ENCODE data around the gene MEOX2.

Gene MEOX2

DNA sequence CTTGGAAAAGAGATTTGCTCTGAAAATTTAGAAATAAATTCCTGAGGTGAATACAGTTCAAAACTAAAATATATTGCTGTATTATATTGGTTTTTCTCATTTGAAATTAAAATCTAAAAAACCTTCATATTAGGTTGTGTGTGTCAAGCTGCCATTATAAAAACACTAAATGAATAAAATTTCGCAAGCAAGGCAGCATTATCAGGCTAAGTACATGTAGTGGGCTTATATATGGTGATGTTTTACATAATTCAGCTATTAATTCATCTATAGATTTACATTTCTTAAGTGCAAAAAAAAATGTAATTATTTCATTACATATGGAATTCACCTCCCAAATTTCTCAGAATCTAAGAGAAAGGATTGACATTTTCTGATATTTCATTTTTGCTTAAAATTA is 5.3 kb downstream of the MEOX2 start:
- DNase-seq (ENCODE audit: low spot score) = no peak

GRCh38 chr7:15680446-15680845 is 6.0 kb downstream of the MEOX2 start:
- DNase-seq (ENCODE audit: low spot score) = no peak

DNA sequence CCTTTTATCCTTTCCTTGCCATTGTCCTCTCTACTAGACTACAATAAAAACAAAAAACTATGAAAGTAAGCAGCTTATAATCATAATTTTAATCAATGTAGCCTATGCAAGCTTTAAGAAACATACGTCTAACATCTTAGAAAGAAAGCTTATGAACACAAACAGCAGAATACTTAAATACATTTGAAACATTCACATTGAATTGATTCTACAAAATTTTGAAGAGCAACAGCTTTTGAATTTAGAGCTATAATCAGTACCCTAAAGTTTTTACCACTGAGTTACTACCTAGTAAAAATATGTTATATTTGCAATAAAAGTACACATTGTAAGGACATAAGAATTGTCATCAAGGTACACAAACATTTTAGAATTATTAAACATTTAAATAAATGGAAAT is 7.2 kb downstream of the MEOX2 start:
- DNase-seq (ENCODE audit: low spot score) = no peak

- no peak for DNase-seq (ENCODE audit: low spot score)
Observed at GRCh38 chr7:15678653-15679052, 7.8 kb downstream of the MEOX2 start.

DNA sequence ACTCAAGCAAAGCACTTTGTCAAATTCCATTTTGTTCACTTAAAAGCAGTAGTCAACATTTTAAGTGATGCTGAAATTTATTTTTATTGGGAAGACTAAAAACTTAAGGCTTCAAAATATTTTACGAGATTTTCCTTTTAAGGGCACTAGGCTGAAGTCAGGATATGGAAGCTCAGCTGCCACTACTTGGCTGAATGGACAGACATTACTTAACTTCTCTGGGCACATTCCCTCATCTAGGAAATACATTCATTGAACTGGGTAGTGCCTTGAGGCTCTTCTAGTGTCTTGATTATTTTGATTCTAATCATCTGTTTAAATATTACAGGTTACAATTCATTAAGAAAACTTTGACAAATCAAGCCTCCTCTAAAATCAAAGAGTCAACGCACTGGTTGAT is 11.1 kb downstream of the MEOX2 start:
- no peak for DNase-seq (ENCODE audit: low spot score)

DNA sequence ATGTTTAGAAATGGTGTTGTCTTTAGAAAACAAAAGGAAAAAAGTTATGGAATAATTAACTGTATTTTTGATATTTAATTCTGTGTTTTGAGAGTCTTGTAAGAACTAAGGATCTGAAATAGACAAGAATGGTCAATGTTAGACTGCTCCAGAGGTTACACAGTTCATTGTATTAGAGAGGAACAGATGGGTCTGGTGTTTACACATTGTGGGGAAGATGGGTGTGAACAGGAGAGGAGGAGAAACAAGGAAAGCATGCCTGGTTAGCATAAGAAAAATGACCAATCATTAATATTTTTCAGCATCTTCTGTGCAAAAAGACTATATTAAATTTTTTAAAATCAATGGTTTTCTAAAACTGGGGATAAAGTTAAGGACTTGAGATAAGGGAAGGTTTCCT is 11.9 kb downstream of the MEOX2 start:
- no peak for DNase-seq (ENCODE audit: low spot score)

GRCh38 chr7:15669443-15670090 is 16.9 kb downstream of the MEOX2 start:
- DNase-seq (ENCODE audit: low spot score) = no peak

DNA sequence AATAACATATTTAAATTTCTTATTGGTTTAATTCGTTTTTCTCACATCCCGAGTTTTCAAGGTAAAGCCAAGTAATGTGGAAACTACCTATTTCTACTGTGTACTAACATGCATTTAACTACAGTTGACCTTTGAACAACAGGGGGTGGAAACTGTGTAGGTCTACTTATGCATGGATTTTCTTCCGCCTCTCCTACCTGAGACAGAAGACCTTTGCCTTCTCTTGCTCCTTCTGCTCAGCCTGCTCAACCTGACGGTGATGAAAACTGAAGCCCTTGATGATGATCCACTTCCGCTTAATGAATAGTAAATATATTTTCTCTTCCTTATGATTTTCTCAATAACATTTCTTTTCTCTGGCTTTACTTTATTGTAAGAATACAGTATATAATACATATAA is 18.5 kb downstream of the MEOX2 start:
- no peak for DNase-seq (ENCODE audit: low spot score)

- no peak for DNase-seq (ENCODE audit: low spot score)
Observed at GRCh38 chr7:15662451-15662850, 24.0 kb downstream of the MEOX2 start.

DNA sequence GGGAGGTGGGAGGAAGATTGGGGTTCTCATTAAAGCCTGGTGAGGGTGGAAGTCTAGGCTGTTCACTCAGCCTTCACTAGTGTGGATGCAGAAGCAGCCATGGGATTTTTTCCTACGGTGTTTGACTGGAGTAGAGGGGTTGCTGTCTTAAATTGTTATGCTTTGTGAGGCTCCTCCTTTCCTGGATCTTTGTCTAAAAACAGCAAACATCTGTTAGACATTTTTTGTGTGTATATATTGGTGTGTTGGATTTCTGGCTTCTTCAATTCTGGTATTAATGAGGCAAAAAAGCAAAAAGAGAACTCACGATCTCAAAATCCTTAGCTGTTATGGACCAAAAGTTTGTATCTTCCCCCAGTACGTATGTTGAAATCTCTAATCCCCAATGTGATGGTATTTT is 28.2 kb downstream of the MEOX2 start:
- DNase-seq (ENCODE audit: low spot score) = no peak

DNA sequence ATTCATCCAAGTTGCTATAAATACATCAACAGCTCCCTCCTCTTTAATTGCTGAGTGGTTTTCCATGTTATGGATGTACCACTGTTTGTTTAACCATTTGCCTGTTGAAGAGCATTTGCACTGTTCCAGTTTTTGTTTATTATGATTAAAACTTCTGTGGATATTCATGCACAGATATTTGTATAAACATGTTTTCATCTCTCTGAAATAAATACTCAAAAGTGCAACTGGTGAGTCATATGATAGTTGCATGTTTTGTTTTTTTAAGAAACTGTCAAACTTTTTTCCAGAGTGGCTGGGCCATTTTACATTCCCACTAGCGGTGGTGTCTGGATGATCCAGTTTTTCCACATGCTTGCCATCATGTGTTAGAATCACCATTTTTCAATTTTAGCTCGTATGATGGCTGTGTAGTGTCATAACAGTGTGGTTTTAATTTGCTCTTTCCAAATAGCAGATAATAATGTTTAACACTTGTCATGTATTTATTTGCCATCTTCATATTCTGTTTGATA is 33.6 kb downstream of the MEOX2 start:
- DNase-seq (ENCODE audit: low spot score) = no peak

- no peak for DNase-seq (ENCODE audit: low spot score)
Observed at GRCh38 chr7:15651693-15652092, 34.8 kb downstream of the MEOX2 start.

- no peak for DNase-seq (ENCODE audit: low spot score)
Observed at GRCh38 chr7:15650787-15651186, 35.7 kb downstream of the MEOX2 start.

GRCh38 chr7:15648461-15648961 is 38.0 kb downstream of the MEOX2 start:
- no peak for DNase-seq (ENCODE audit: low spot score)

DNA sequence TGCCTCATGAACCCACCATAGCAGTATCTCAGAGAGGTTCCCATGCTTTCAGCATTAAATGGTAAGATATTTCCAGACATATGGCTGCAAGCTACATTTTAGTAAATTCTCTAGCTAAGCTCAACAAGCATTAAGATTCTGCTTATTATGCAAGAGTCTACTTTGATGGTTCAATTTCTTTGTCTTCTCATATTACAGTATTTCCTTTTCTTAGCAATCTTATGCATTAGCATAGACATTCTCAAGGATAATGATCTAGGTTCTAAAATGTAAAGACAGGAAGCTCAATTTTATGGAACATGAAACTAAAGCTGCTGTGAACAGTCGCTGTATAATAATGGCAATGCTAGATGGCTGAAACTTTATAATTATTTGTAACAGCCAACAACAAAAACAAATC is 39.2 kb downstream of the MEOX2 start:
- no peak for DNase-seq (ENCODE audit: low spot score)

DNA sequence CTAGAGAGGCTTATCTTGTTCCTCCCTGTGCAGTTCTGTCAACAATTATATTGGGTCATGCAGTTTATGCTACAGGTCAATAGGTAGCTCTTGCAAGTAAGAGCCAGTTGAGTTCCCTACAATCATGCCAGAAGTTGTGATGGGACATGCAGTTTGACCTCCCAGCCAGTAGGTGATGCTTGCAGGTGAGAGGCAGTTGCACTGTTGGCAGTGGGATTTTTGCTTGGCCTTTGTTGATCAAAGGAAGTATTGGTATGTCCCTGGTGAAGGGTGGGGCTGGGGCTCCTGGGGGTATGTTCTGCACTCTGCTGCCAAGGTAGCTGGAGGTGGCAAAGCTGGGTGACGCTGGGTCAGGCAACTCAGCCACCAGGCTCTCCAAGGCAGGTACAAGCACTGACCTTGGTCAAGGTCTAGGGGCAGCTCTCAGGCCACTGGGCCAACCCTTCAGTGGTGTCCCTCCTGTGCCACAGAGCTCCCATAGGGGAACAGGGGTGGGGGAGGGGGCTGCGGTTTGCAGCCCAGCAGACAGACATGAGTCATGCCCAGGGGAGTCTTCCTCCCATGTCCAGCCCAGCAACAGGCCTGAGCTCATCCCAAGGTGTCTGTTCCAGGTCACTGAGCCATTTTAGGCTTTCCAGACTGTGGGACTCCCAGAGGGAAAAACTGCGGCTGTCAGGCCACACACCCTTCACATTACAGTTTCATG is 43.3 kb downstream of the MEOX2 start:
- no peak for DNase-seq (ENCODE audit: low spot score)

DNA sequence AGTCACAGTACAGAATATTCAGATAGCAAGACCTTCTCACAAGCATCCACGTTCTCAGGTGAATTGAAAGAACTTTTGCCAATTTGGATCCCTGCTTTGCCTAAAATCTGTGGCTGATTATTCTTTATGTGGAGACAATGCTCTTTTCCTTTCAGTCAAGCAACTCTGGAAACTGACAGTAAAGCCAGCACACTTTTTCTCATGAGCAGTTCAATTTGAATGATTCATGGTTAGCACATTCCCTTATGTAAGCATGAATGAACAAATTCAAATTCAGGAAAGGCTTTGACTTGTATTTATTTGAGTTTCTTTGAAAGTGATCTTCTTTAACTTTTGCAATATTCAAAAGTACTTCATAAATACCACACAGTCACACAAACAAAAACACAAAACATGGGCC is 57.6 kb downstream of the MEOX2 start:
- no peak for DNase-seq (ENCODE audit: low spot score)

GRCh38 chr7:15626041-15626440 is 60.4 kb downstream of the MEOX2 start:
- DNase-seq (ENCODE audit: low spot score) = no peak

GRCh38 chr7:15625466-15625865 is 61.0 kb downstream of the MEOX2 start:
- no peak for DNase-seq (ENCODE audit: low spot score)

GRCh38 chr7:15621468-15621867 is 65.0 kb downstream of the MEOX2 start:
- DNase-seq (ENCODE audit: low spot score) = no peak

- DNase-seq (ENCODE audit: low spot score) = no peak
Observed at GRCh38 chr7:15620491-15621185, 65.8 kb downstream of the MEOX2 start.

- no peak for DNase-seq (ENCODE audit: low spot score)
Observed at GRCh38 chr7:15618275-15618674, 68.2 kb downstream of the MEOX2 start.

GRCh38 chr7:15612205-15612604 is 74.3 kb downstream of the MEOX2 start:
- DNase-seq (ENCODE audit: low spot score) = no peak
